DMS114 treated with DMSO at 0.1 percent for 48 hours (cell line): ENCODE measurements around the gene RSPH3.

ENCODE experiments used
- DNase-seq: peaks from one replicate; lab custom pipeline; 2025; ENCODE audit not compliant: unreplicated experiment; lab: John Stamatoyannopoulos, UW

RSPH3 gene

DNA sequence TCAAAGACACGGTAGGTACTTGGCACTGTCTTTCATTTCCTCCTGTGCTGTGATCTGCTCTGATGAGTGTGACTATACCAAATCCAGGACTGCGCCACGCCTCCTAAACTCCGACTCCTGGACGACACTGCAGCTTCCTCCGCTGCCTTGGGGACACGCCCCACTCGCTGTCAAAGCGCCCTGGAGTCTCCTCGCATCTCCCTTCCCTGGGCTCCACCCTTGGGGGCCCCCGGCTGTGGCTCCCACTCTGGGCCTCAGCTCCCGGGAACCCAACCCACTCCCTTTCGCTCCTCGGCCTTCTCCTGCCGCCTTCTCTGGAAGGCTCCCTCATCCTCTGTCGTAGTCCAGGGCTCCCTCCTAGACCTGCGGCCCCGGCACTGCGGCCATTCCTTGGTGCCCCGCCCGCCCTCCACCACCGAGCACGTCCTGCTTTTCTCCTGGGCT lies 61.2 kb downstream of the RSPH3 start:
- DNase-seq, result no peak

DNA sequence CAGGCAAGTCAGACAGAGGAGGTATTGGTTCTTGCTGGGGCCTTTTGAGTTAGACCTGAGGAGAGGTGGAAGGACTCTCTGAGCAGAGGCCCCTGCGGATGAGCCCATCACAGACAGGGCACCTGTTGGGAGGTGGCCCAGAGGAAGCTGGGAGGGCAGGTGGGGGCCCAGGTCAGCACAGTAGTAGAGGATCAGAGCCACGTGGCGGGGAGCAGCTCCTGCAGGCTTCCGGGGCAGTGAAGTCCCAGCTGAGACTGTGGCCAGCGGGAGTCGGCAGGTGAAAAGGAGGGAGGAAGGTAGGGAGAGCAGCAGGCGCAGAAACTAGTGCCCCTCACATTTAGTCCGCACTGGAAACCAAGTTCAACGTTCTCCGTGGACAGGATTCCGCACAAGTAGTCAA lies 61.8 kb downstream of the RSPH3 start:
- no peak for DNase-seq

DNA sequence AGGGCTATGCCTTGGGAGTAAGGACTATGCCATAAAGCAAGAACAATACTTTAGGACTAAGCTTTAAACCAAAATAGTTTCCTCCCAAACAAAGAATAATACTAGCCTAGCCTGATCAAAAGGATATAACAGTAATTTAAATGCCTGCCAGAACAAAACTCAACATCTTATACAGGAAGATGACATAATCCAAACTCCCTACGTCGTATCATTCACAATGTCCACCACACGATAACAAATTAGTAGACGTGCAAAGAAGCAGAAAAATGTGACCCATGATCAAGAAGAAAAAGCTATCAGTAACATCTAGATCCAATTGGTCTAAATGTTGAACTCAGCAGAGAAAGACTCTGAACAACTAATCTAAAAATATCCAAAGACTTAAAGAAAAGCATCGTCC lies 65.8 kb downstream of the RSPH3 start:
- DNase-seq, result no peak

DNA sequence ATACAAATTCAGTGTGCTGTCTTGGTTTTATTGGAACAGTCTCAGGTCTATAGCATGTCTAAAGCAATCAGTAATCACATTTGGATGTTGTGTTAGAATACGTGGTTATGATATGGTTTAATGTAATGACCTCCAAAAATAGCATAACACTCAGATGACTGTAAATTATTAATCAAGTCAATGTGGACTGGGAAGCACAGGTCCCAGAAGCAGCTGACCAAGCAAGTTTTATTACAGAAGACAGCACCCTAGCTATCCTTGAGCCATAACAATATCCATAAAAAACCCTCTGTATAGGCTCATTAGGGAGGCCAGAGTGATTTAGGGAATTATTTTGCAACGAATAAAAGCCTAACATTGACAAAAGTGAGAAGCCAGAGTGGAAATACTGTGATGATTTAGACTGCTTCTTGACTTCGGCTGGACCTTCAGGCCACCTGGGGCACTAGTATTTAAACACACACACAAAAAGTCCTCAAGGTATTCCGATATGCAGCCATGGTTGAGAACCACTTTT lies 66.9 kb downstream of the RSPH3 start:
- DNase-seq, result no peak

DNA sequence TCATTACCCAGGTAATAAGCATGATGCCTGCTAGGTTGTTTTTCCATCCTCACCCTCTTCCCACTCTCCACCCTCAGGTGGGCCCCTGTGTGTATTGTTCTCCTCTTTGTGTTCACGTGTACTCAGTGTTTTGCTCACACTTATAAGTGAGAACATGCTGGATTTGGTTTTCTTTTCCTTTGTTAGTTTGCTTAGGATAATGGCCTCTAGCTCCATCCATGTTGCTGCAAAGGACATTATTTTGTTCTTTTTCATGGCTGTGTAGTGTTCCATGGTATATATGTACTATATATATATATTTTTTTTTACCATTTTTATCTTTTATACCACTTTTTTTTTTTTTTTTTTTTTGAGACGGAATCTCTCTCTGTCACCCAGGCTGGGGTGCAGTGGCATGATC lies 71.9 kb downstream of the RSPH3 start:
- no peak for DNase-seq

DNA sequence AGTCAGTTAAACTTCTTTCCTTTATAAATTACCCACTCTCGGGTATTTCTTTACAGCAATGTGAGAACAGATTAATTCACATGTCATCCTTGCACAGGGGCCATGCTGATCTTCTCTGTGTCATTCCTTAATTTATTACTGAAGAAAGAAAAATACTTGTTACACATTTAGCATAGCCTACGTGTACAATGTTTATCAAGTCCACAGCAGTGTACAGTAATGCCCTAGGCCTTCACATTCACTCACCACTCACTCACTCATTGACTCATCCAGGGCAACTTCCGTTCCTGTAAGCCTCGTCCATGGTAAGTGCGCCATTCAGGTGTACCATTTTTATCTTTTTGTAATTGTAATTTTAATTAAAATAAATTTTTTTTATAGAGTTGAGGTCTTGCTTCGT lies 73.6 kb downstream of the RSPH3 start:
- DNase-seq, result no peak

- no peak for DNase-seq
Measured at GRCh38 chr6:158924499-158925455, 75.2 kb downstream of the RSPH3 start.

- DNase-seq, result no peak
Measured at GRCh38 chr6:158923805-158924498, 76.0 kb downstream of the RSPH3 start.
